CD4-positive, alpha-beta T cell (primary cell): ENCODE results near the gene ZEB1. TPM values are rescaled to one million over a fixed set of nuclear protein-coding genes. Genes with fewer than 3 reads are reported as not detected.
"Not testable (repeated sequence)": the region's sequence is repeated elsewhere in the genome, so short reads cannot be mapped to it uniquely, and the experiment has no call there.

Source experiments
- ATAC-seq: fragments of 200-7000 bp; cut with Tn5 transposase; one replicate; pipeline ENCODE4 v1.10.0; 2022; ENCODE audit warnings: mild to moderate bottlenecking; ENCODE audit not compliant: poor library complexity
- CTCF ChIA-PET: fragments of 350-600 bp; sonication (Branson Sonifier 250); formaldehyde crosslinking; loops from one replicate; lab custom pipeline; 2021; ENCODE audit warnings: antibody characterized with exemption, inconsistent platforms; lab: Charles Lee
- POLR2A ChIA-PET: fragments of 350-600 bp; sonication (Branson Sonifier 250); formaldehyde crosslinking; loops from one replicate; lab custom pipeline; 2021; ENCODE audit warnings: antibody characterized with exemption, inconsistent platforms; lab: Charles Lee
- DNase-seq, 14 experiments: peaks; one replicate each; pipeline ENCODE4 v3.0.0-alpha.2; 2013 to 2020; ENCODE audit warnings: mixed read lengths in 2 of 14
- H3K27ac ChIP-seq, 2 donors: one replicate each; pipeline versions ENCODE4 v1.5.1 to v1.7.0; 2013; ENCODE audit warnings: low read length in 2 of 2, low read depth in 1 of 2, mild to moderate bottlenecking in 1 of 2
- H3K27me3 ChIP-seq, 2 experiments: 1 replicate in 1 of 2; 2 replicates in 1 of 2; pipeline versions ENCODE4 v1.6.1 to v1.7.0; 2013; ENCODE audit warnings: low read length in 2 of 2, control low read depth in 1 of 2, mild to moderate bottlenecking in 1 of 2, moderate library complexity in 1 of 2; ENCODE audit not compliant: insufficient read depth in 2 of 2, control insufficient read depth in 1 of 2
- H3K36me3 ChIP-seq: one replicate; pipeline ENCODE4 v1.6.1; 2013; ENCODE audit warnings: low read length, control low read depth; ENCODE audit not compliant: insufficient read depth
- H3K4me1 ChIP-seq: one replicate; pipeline ENCODE4 v1.6.1; 2013; ENCODE audit warnings: low read length, control low read depth; ENCODE audit not compliant: insufficient read depth
- H3K4me3 ChIP-seq: one replicate; pipeline ENCODE4 v1.5.1; 2013; ENCODE audit warnings: mild to moderate bottlenecking, low read length, moderate library complexity
- H3K9me3 ChIP-seq, 2 experiments: 1 replicate in 1 of 2; 2 replicates in 1 of 2; pipeline versions ENCODE4 v1.6.1 to v1.7.0; 2013; ENCODE audit warnings: low read length in 2 of 2, mild to moderate bottlenecking in 2 of 2, control low read depth in 1 of 2, moderate library complexity in 1 of 2; ENCODE audit not compliant: control insufficient read depth in 1 of 2, insufficient read depth in 1 of 2
- H3K27ac Mint-ChIP-seq: one replicate; pipeline ENCODE4 v1.8.0; 2020; ENCODE audit warnings: mixed read lengths
- H3K27me3 Mint-ChIP-seq: one replicate; pipeline ENCODE4 v1.8.0; 2021; ENCODE audit warnings: mixed read lengths
- H3K36me3 Mint-ChIP-seq: one replicate; pipeline ENCODE4 v1.8.0; 2021; ENCODE audit warnings: low read depth, mixed read lengths
- H3K4me1 Mint-ChIP-seq: one replicate; pipeline ENCODE4 v1.8.0; 2021; ENCODE audit warnings: low read depth, mixed read lengths
- H3K4me3 Mint-ChIP-seq: one replicate; pipeline ENCODE4 v1.8.0; 2020; ENCODE audit warnings: mild to moderate bottlenecking, mixed read lengths
- H3K9me3 Mint-ChIP-seq: one replicate; pipeline ENCODE4 v1.8.0; 2020; ENCODE audit warnings: mixed read lengths
- CTCF ChIP-seq: fragments of 200-600 bp; IDR thresholded peaks from one replicate; pipeline ENCODE4 v1.8.0; 2022; ENCODE audit warnings: antibody characterized with exemption, mild to moderate bottlenecking
- intact Hi-C, 2 experiments: fragments of 100-400 bp; cut with DNase I in 1 of 2; cut with micrococcal nuclease in 1 of 2; formaldehyde crosslinking; loops; one replicate each; pipeline versions ENCODE4 v1.15.1 to v1.9.0; 2023 to 2025; cut with DNase I, micrococcal nuclease
- total RNA-seq, 174 experiments: library from RNA in 2 of 174; stranded (reverse) in 2 of 174; gene quantifications; one replicate each; pipeline ENCODE4 v1.2.3 and lab custom pipeline; 2021 to 2026

The ZEB1 gene
- total RNA-seq, 2 experiments from 2014 or later: 132 to 134 TPM

GRCh38 chr10:31362023-31362641 lies 43.1 kb downstream of the ZEB1 start:
- no peaks in the 10 kb centered on the region for H3K27me3 Mint-ChIP-seq
- Histone ChIP-seq H3K4me3 (no peak overlapping the region), H3K4me1 (no peaks in the 10 kb centered on the region), H3K36me3 (peaks cover 10% of the 10 kb centered on the region), H3K27ac (no peak overlapping the region), H3K9me3 (peaks cover 0 to 17% of the 10 kb centered on the region in 2 experiments), H3K27me3 (no peaks in the 10 kb centered on the region)
- peaks cover 57% of the 10 kb centered on the region for H3K4me1 Mint-ChIP-seq
- no peaks in the 10 kb centered on the region for H3K9me3 Mint-ChIP-seq
- POLR2A ChIA-PET: no interaction called here
- DNase-seq (no peak), ATAC-seq (no peak)
- H3K27ac Mint-ChIP-seq: peak overlapping the region; percentile 33
- intact Hi-C loops: no loop called here
- peaks cover 59% of the 10 kb centered on the region for H3K36me3 Mint-ChIP-seq
- CTCF ChIA-PET: no interaction called here
- no peak for TF ChIP-seq CTCF
- no peak overlapping the region for H3K4me3 Mint-ChIP-seq

- H3K27me3 ChIP-seq, intact Hi-C loops, ATAC-seq, CTCF ChIA-PET, POLR2A ChIA-PET, DNase-seq, H3K4me1 ChIP-seq, H3K27me3 Mint-ChIP-seq, H3K27ac ChIP-seq, H3K9me3 Mint-ChIP-seq, H3K4me3 ChIP-seq: not testable (repeated sequence)
- peaks cover 10% of the 10 kb centered on the region for H3K36me3 ChIP-seq
- peaks cover 54% of the 10 kb centered on the region for H3K36me3 Mint-ChIP-seq
- H3K9me3 ChIP-seq: peaks cover 0 to 17% of the 10 kb centered on the region in 2 experiments
- peaks cover 55% of the 10 kb centered on the region for H3K4me1 Mint-ChIP-seq
- H3K27ac Mint-ChIP-seq: peak overlapping the region; percentile 66
- peak overlapping the region; percentile 25 for H3K4me3 Mint-ChIP-seq
Measured at GRCh38 chr10:31363696-31364095, 44.7 kb downstream of the ZEB1 start.

- DNase-seq, H3K9me3 Mint-ChIP-seq, CTCF ChIA-PET, H3K27ac ChIP-seq, POLR2A ChIA-PET, intact Hi-C loops, H3K4me3 ChIP-seq, ATAC-seq, H3K4me3 Mint-ChIP-seq, H3K4me1 ChIP-seq, H3K27me3 ChIP-seq, H3K27me3 Mint-ChIP-seq, H3K27ac Mint-ChIP-seq: not testable (repeated sequence)
- Mint-ChIP-seq H3K36me3 (peaks cover 54% of the 10 kb centered on the region), H3K4me1 (peaks cover 55% of the 10 kb centered on the region)
- peaks cover 10% of the 10 kb centered on the region for H3K36me3 ChIP-seq
- peaks cover 0 to 17% of the 10 kb centered on the region in 2 experiments for H3K9me3 ChIP-seq
Measured at GRCh38 chr10:31364238-31364637, 45.2 kb downstream of the ZEB1 start.

GRCh38 chr10:31366703-31367102 lies 47.7 kb downstream of the ZEB1 start:
- H3K27me3 Mint-ChIP-seq: no peaks in the 10 kb centered on the region
- H3K27me3 ChIP-seq: no peaks in the 10 kb centered on the region
- intact Hi-C loops: no loop called here
- no peak overlapping the region for H3K27ac ChIP-seq
- POLR2A ChIA-PET: no interaction called here
- peaks cover 0 to 10% of the 10 kb centered on the region in 2 experiments for H3K9me3 ChIP-seq
- peaks cover 10% of the 10 kb centered on the region for H3K36me3 ChIP-seq
- H3K9me3 Mint-ChIP-seq: no peaks in the 10 kb centered on the region
- no peak overlapping the region for H3K4me3 ChIP-seq
- H3K36me3 Mint-ChIP-seq: peaks cover 33% of the 10 kb centered on the region
- no peak overlapping the region for H3K4me3 Mint-ChIP-seq
- DNase-seq (no peak), ATAC-seq (no peak)
- CTCF ChIA-PET: interaction anchor here (0.8 kb wide), 1 partner anchor 12 kb away, joined by 3 read pairs; no protein-coding TSS in a partner anchor
- H3K4me1 Mint-ChIP-seq: peaks cover 72% of the 10 kb centered on the region
- H3K27ac Mint-ChIP-seq: peak overlapping the region; percentile 12
- no peak for TF ChIP-seq CTCF
- H3K4me1 ChIP-seq: peaks cover 2% of the 10 kb centered on the region
